Uterus (tissue), 4 donors: ENCODE data around the gene PKD2L1. TPM values are rescaled to one million over a fixed set of nuclear protein-coding genes. Genes with fewer than 3 reads are reported as not detected.

Source experiments
- DNase-seq, 2 donors: peaks; one replicate each; pipeline ENCODE4 v3.0.0-alpha.2; 2019 to 2020
- H3K27ac ChIP-seq, 2 donors: fragments of 200-600 bp; sonication (generic); 1 replicate in 1 of 2; 2 replicates in 1 of 2; pipeline ENCODE4 v1.5.1; 2016 to 2018
- H3K27me3 ChIP-seq, 2 donors: fragments of 200-600 bp; sonication (generic); one replicate each; pipeline ENCODE4 v1.5.1; 2018 to 2019; ENCODE audit warnings: control low read depth in 1 of 2
- H3K36me3 ChIP-seq, 2 donors: fragments of 200-600 bp; sonication (generic); one replicate each; pipeline ENCODE4 v1.5.1; 2019; ENCODE audit warnings: control low read depth in 1 of 2
- H3K4me1 ChIP-seq, 2 donors: fragments of 200-600 bp; sonication (generic); one replicate each; pipeline ENCODE4 v1.5.1; 2018 to 2019; ENCODE audit warnings: control low read depth in 1 of 2
- H3K4me3 ChIP-seq, 2 donors: fragments of 200-600 bp; sonication (generic); 1 replicate in 1 of 2; 2 replicates in 1 of 2; pipeline ENCODE4 v1.5.1; 2018 to 2019; ENCODE audit warnings: mild to moderate bottlenecking in 1 of 2
- H3K9me3 ChIP-seq, 2 donors: fragments of 200-600 bp; sonication (generic); one replicate each; pipeline ENCODE4 v1.5.1; 2019; ENCODE audit warnings: control low read depth in 1 of 2
- CTCF ChIP-seq, 4 experiments: fragments of 200-600 bp in 2 of 4; fragments of 450-650 bp in 2 of 4; sonication (generic) in 2 of 4; IDR thresholded peaks; one replicate each; pipeline ENCODE4 v1.5.1; 2016 to 2019; ENCODE audit warnings: antibody characterized with exemption in 4 of 4, mild to moderate bottlenecking in 2 of 4, moderate library complexity in 1 of 4
- POLR2A ChIP-seq, 2 donors: fragments of 450-650 bp; IDR thresholded peaks; one replicate each; pipeline ENCODE4 v1.6.1; 2016; ENCODE audit warnings: antibody characterized with exemption in 2 of 2, mild to moderate bottlenecking in 1 of 2, moderate library complexity in 1 of 2
- intact Hi-C: fragments of 100-400 bp; cut with DNase I; formaldehyde crosslinking; loops from one replicate; pipeline ENCODE4 v1.15.1; 2023; ENCODE audit warnings: low total_unique reads
- total RNA-seq, 4 donors: library from RNA; depleted of rRNA in 3 of 4; stranded (reverse); fragments of >200 nt in 3 of 4; gene quantifications; one replicate each; pipeline versions ENCODE4 v1.1.0 to v1.2.4, GENCODE V29; 2014 to 2023
- donor health status: DM: yes; HTN: yes; CAD: no.

The PKD2L1 gene
- total RNA-seq, 4 donors from 2014 or later: not detected

GRCh38 chr10:100364735-100365391 is 34.8 kb upstream of the PKD2L1 start:
- Histone ChIP-seq H3K4me3 (no peak overlapping the region), H3K9me3 (no peaks in the 10 kb centered on the region), H3K27ac (peak overlapping the region; percentile 45 to 60), H3K36me3 (no peaks in the 10 kb centered on the region), H3K27me3 (no peaks in the 10 kb centered on the region), H3K4me1 (no peaks in the 10 kb centered on the region)
- DNase-seq: peak; percentile 79 to 89
- intact Hi-C loops: no loop called here
- TF ChIP-seq POLR2A (IDR thresholded peaks at IDR 0.05) (no peak), CTCF (IDR thresholded peaks at IDR 0.05) (no peak)

GRCh38 chr10:100364175-100364574 is 34.1 kb upstream of the PKD2L1 start:
- no peaks in the 10 kb centered on the region for H3K4me1 ChIP-seq
- no peaks in the 10 kb centered on the region for H3K36me3 ChIP-seq
- peak overlapping the region in 1 of 2 donors; percentile 21 for H3K27ac ChIP-seq
- intact Hi-C loops: no loop called here
- no peak for TF ChIP-seq CTCF (IDR thresholded peaks at IDR 0.05)
- no peak overlapping the region for H3K4me3 ChIP-seq
- DNase-seq: no peak
- no peaks in the 10 kb centered on the region for H3K27me3 ChIP-seq
- no peaks in the 10 kb centered on the region for H3K9me3 ChIP-seq

GRCh38 chr10:100362570-100363496 is 32.8 kb upstream of the PKD2L1 start:
- no peak for DNase-seq
- Histone ChIP-seq H3K36me3 (no peaks in the 10 kb centered on the region), H3K27ac (no peak overlapping the region), H3K4me1 (no peaks in the 10 kb centered on the region), H3K9me3 (no peaks in the 10 kb centered on the region), H3K4me3 (no peak overlapping the region), H3K27me3 (no peaks in the 10 kb centered on the region)
- intact Hi-C loops: no loop called here
- no peak for TF ChIP-seq POLR2A (IDR thresholded peaks at IDR 0.05)
- no peak for TF ChIP-seq CTCF (IDR thresholded peaks at IDR 0.05)

- Histone ChIP-seq H3K27me3 (no peaks in the 10 kb centered on the region), H3K4me1 (no peaks in the 10 kb centered on the region), H3K9me3 (no peaks in the 10 kb centered on the region), H3K4me3 (no peak overlapping the region), H3K27ac (no peak overlapping the region), H3K36me3 (no peaks in the 10 kb centered on the region)
- DNase-seq: no peak
- intact Hi-C loops: no loop called here
- TF ChIP-seq CTCF (IDR thresholded peaks at IDR 0.05): no peak
These were observed 30.2 kb upstream of the PKD2L1 start for GRCh38 chr10:100360234-100360633.

GRCh38 chr10:100359529-100360150 is 29.6 kb upstream of the PKD2L1 start:
- no peak overlapping the region for H3K4me3 ChIP-seq
- no peaks in the 10 kb centered on the region for H3K27me3 ChIP-seq
- H3K9me3 ChIP-seq: no peaks in the 10 kb centered on the region
- H3K4me1 ChIP-seq: no peaks in the 10 kb centered on the region
- no peak for DNase-seq
- TF ChIP-seq CTCF (IDR thresholded peaks at IDR 0.05): no peak
- TF ChIP-seq POLR2A (IDR thresholded peaks at IDR 0.05): no peak
- no peaks in the 10 kb centered on the region for H3K36me3 ChIP-seq
- intact Hi-C loops: no loop called here
- no peak overlapping the region for H3K27ac ChIP-seq
